Thoracic aorta (tissue), 2 donors: Measurements from ENCODE around the gene NME7. TPM values are rescaled to one million over a fixed set of nuclear protein-coding genes. Genes with fewer than 3 reads are reported as not detected.

Experiments used
- ATAC-seq: fragments of 150-250 bp; one replicate; pipeline ENCODE4 v1.8.0; 2017; ENCODE audit warnings: low read depth; ENCODE audit not compliant: insufficient number of reproducible peaks, low FRiP score
- DNase-seq: peaks from one replicate; pipeline ENCODE4 v3.0.0-alpha.2; 2020; ENCODE audit warnings: low spot score
- H3K27ac ChIP-seq, 2 donors: fragments of 200-600 bp; sonication (generic); 1 replicate in 1 of 2; 2 replicates in 1 of 2; pipeline ENCODE4 v1.5.1; 2016; ENCODE audit warnings: mild to moderate bottlenecking in 2 of 2, moderate library complexity in 2 of 2
- H3K27me3 ChIP-seq: fragments of 200-600 bp; sonication (generic); replicated peaks from 2 replicates; pipeline ENCODE4 v1.6.0; 2016; ENCODE audit warnings: mild to moderate bottlenecking; ENCODE audit not compliant: insufficient read depth
- H3K36me3 ChIP-seq: fragments of 200-600 bp; sonication (generic); one replicate; pipeline ENCODE4 v1.5.1; 2016
- H3K4me1 ChIP-seq, 2 donors: fragments of 200-600 bp; sonication (generic); 1 replicate in 1 of 2; 2 replicates in 1 of 2; pipeline versions ENCODE4 v1.5.1 to v1.6.0; 2016; ENCODE audit warnings: low read depth in 2 of 2, mild to moderate bottlenecking in 1 of 2; ENCODE audit not compliant: control insufficient read depth in 1 of 2
- H3K4me3 ChIP-seq: fragments of 200-600 bp; sonication (generic); 2 replicates; pipeline ENCODE4 v1.5.1; 2016; ENCODE audit warnings: mild to moderate bottlenecking
- H3K9me3 ChIP-seq: fragments of 200-600 bp; sonication (generic); 2 replicates; pipeline ENCODE4 v1.5.1; 2016
- CTCF ChIP-seq: fragments of 200-600 bp; sonication (generic); IDR thresholded peaks from one replicate; pipeline ENCODE4 v1.5.1; 2019; ENCODE audit warnings: antibody characterized with exemption
- total RNA-seq, 2 donors: library from RNA; depleted of rRNA; stranded (reverse); fragments of >200 nt; gene quantifications; one replicate each; pipeline versions ENCODE4 v1.1.0 to v1.2.3, GENCODE V29; 2016

NME7 gene
- total RNA-seq, 2 donors from 2014 or later: 18.3 to 20.4 TPM

GRCh38 chr1:169368406-169368769 is 791 bp upstream of the NME7 start:
- H3K4me1 ChIP-seq: peaks cover 21 to 28% of the 10 kb centered on the region in 2 donors
- no peak for TF ChIP-seq CTCF
- H3K4me3 ChIP-seq: peak overlapping the region; percentile 84
- peak overlapping the region; percentile 72 to 85 for H3K27ac ChIP-seq
- ATAC-seq (no peak), DNase-seq (no peak)
- H3K27me3 ChIP-seq: no peaks in the 10 kb centered on the region
- H3K36me3 ChIP-seq: peaks cover 11% of the 10 kb centered on the region
- no peaks in the 10 kb centered on the region for H3K9me3 ChIP-seq

- DNase-seq (no peak), ATAC-seq (no peak)
- peak overlapping the region; percentile 84 for H3K4me3 ChIP-seq
- no peak for TF ChIP-seq CTCF
- no peaks in the 10 kb centered on the region for H3K9me3 ChIP-seq
- peaks cover 21 to 28% of the 10 kb centered on the region in 2 donors for H3K4me1 ChIP-seq
- peaks cover 8% of the 10 kb centered on the region for H3K36me3 ChIP-seq
- no peaks in the 10 kb centered on the region for H3K27me3 ChIP-seq
- peak overlapping the region; percentile 65 to 72 for H3K27ac ChIP-seq
Measured at GRCh38 chr1:169367096-169367685, 406 bp downstream of the NME7 start.

- H3K27me3 ChIP-seq: no peaks in the 10 kb centered on the region
Measured at GRCh38 chr1:169364948-169365347, 2.6 kb downstream of the NME7 start.

GRCh38 chr1:169363046-169363730 is 4.4 kb downstream of the NME7 start:
- H3K36me3 ChIP-seq: no peaks in the 10 kb centered on the region
- no peaks in the 10 kb centered on the region for H3K9me3 ChIP-seq
- H3K27ac ChIP-seq: no peak overlapping the region
- H3K4me1 ChIP-seq: peaks cover 10 to 11% of the 10 kb centered on the region in 2 donors
- DNase-seq (no peak), ATAC-seq (no peak)
- H3K4me3 ChIP-seq: no peak overlapping the region
- TF ChIP-seq CTCF: no peak
- no peaks in the 10 kb centered on the region for H3K27me3 ChIP-seq

More at GRCh38 chr1:169364948-169365347, 2.6 kb downstream of the NME7 start:
- no peak for TF ChIP-seq CTCF
- Histone ChIP-seq H3K9me3 (no peaks in the 10 kb centered on the region), H3K4me3 (no peak overlapping the region), H3K4me1 (peaks cover 19 to 24% of the 10 kb centered on the region in 2 donors), H3K27ac (no peak overlapping the region), H3K36me3 (peaks cover 1% of the 10 kb centered on the region)
- no peak for DNase-seq
- ATAC-seq: no peak

GRCh38 chr1:169361281-169361680 is 6.3 kb downstream of the NME7 start:
- H3K4me1 ChIP-seq: peaks cover 0 to 2% of the 10 kb centered on the region in 2 donors
- TF ChIP-seq CTCF: no peak
- no peaks in the 10 kb centered on the region for H3K27me3 ChIP-seq
- no peaks in the 10 kb centered on the region for H3K9me3 ChIP-seq
- H3K36me3 ChIP-seq: no peaks in the 10 kb centered on the region
- DNase-seq: no peak
- ATAC-seq: no peak
- H3K27ac ChIP-seq: no peak overlapping the region
- no peak overlapping the region for H3K4me3 ChIP-seq
